ENCODE measurements around the gene GATC.

Gene GATC

GRCh38 chr12:120500581-120500980, 54.3 kb downstream of the GATC start:
- no peak for FAIRE-seq

- FAIRE-seq: no peak
These were observed 58.3 kb downstream of the GATC start for GRCh38 chr12:120504587-120504986.

- FAIRE-seq: no peak
These were observed 62.3 kb downstream of the GATC start for GRCh38 chr12:120508537-120508936.
